Dedifferentiated amniotic fluid mesenchymal stem cell (primary cell): ENCODE measurements around the gene CSTF3.
"Not testable (repeated sequence)": the region's sequence is repeated elsewhere in the genome, so short reads cannot be mapped to it uniquely, and the experiment has no call there.

ENCODE experiments used
- DNase-seq: peaks from one replicate; pipeline ENCODE4 v3.0.0-alpha.2; 2016; ENCODE audit errors: extremely low spot score

Gene CSTF3

GRCh38 chr11:33161120-33162005, at the start of gene CSTF3:
TSS of gene CSTF3 (minus strand) at chr11:33161480. CDS start at chr11:33161325, 155 bp downstream.
- DNase-seq = peak; percentile 100

- no peak for DNase-seq
Measured at GRCh38 chr11:33208150-33208549, 46.9 kb upstream of the CSTF3 start.

- no peak for DNase-seq
Measured at GRCh38 chr11:33207408-33207985, 46.2 kb upstream of the CSTF3 start.

- peak; percentile 50 for DNase-seq
Measured at GRCh38 chr11:33197915-33198727, 36.8 kb upstream of the CSTF3 start.

- DNase-seq = no peak
Measured at GRCh38 chr11:33195462-33196173, 34.3 kb upstream of the CSTF3 start.

- no peak for DNase-seq
Measured at GRCh38 chr11:33194455-33194854, 33.2 kb upstream of the CSTF3 start.

- DNase-seq = no peak
Measured at GRCh38 chr11:33191467-33191866, 30.2 kb upstream of the CSTF3 start.

- no peak for DNase-seq
Measured at GRCh38 chr11:33187998-33188722, 26.9 kb upstream of the CSTF3 start.

- DNase-seq = no peak
Measured at GRCh38 chr11:33185756-33186155, 24.5 kb upstream of the CSTF3 start.

- no peak for DNase-seq
Measured at GRCh38 chr11:33182246-33182878, 21.1 kb upstream of the CSTF3 start.

- DNase-seq = no peak
Measured at GRCh38 chr11:33179348-33179803, 18.1 kb upstream of the CSTF3 start.

GRCh38 chr11:33178443-33179180, 17.3 kb upstream of the CSTF3 start:
- no peak for DNase-seq

- no peak for DNase-seq
Measured at GRCh38 chr11:33177676-33178336, 16.5 kb upstream of the CSTF3 start.

GRCh38 chr11:33176760-33177159, 15.5 kb upstream of the CSTF3 start:
- DNase-seq = not testable (repeated sequence)

GRCh38 chr11:33172996-33173395, 11.7 kb upstream of the CSTF3 start:
- DNase-seq = no peak

- no peak for DNase-seq
Measured at GRCh38 chr11:33172345-33172744, 11.1 kb upstream of the CSTF3 start.

GRCh38 chr11:33171251-33171650, 10.0 kb upstream of the CSTF3 start:
- DNase-seq = no peak

GRCh38 chr11:33168709-33169200, 7.5 kb upstream of the CSTF3 start:
- DNase-seq = no peak

GRCh38 chr11:33162831-33163230, 1.6 kb upstream of the CSTF3 start:
- DNase-seq = no peak
